Endothelial cell of umbilical vein (primary cell): Measurements from ENCODE around the gene HTR3B. TPM values are rescaled to one million over a fixed set of nuclear protein-coding genes. Genes with fewer than 3 reads are reported as not detected.

Experiments
- BruUV-seq: library from RNA; stranded (reverse); fragments of 400-500 nt; replicated peaks from 2 replicates; lab custom pipeline; 2021; lab: Mats Ljungman, UMichigan
- CTCF ChIA-PET: fragments of 300-600, 350-600 bp; sonication (Branson Sonifier 250); formaldehyde crosslinking; loops from one replicate; lab custom pipeline; 2021; ENCODE audit warnings: antibody characterized with exemption, inconsistent platforms; lab: Charles Lee
- POLR2A ChIA-PET: fragments of 300-600, 350-600 bp; sonication (Branson Sonifier 250); formaldehyde crosslinking; loops from one replicate; lab custom pipeline; 2021; ENCODE audit warnings: antibody characterized with exemption, inconsistent platforms; lab: Charles Lee
- DNase-seq: peaks from one replicate; pipeline ENCODE4 v3.0.0-alpha.2; 2011; ENCODE audit warnings: low read depth, low spot score
- FAIRE-seq: peaks from 2 replicates; lab custom pipeline; 2011; peaks lifted over from hg19 to GRCh38; lab: Jason Lieb, UNC
- H2AFZ ChIP-seq: 2 replicates; pipeline ENCODE4 v1.6.0; 2012; ENCODE audit warnings: low read depth, low read length, control low read depth, inconsistent platforms
- H3K27ac ChIP-seq: 2 replicates; pipeline ENCODE4 v1.5.1; 2011; ENCODE audit warnings: low read depth, mild to moderate bottlenecking, control low read depth, low read length, moderate library complexity; ENCODE audit not compliant: insufficient read depth
- H3K27me3 ChIP-seq, 2 experiments: 2 replicates each; pipeline versions ENCODE4 v1.6.0 to v1.6.1; 2011; ENCODE audit warnings: low read length in 2 of 2, mixed read lengths in 1 of 2; ENCODE audit not compliant: control insufficient read depth in 2 of 2, insufficient read depth in 2 of 2
- H3K36me3 ChIP-seq, 2 experiments: 2 replicates in 1 of 2; 3 replicates in 1 of 2; pipeline ENCODE4 v1.5.1; 2011; ENCODE audit warnings: low read length in 2 of 2, mild to moderate bottlenecking in 1 of 2, moderate library complexity in 1 of 2; ENCODE audit not compliant: control insufficient read depth in 2 of 2, insufficient read depth in 2 of 2; ENCODE audit errors: extremely low read depth in 1 of 2
- H3K4me1 ChIP-seq: 3 replicates; pipeline ENCODE4 v1.5.1; 2011; ENCODE audit warnings: mild to moderate bottlenecking, low read length; ENCODE audit not compliant: control insufficient read depth, insufficient read depth; ENCODE audit errors: extremely low read depth
- H3K4me2 ChIP-seq: 2 replicates; pipeline ENCODE4 v1.6.1; 2011; ENCODE audit warnings: low read length, control low read depth, mixed read lengths; ENCODE audit not compliant: insufficient read depth
- H3K4me3 ChIP-seq, 3 experiments: fragments of 200-600 bp in 1 of 3; sonication (generic), shearing (Covaris generic) in 1 of 3; replicated peaks in 1 of 3; 2 replicates each; pipeline ENCODE4 v1.5.1; 2011 to 2016; ENCODE audit warnings: control low read depth in 3 of 3, low read length in 3 of 3, mild to moderate bottlenecking in 2 of 3, inconsistent platforms in 1 of 3, low read depth in 1 of 3, moderate library complexity in 1 of 3; ENCODE audit not compliant: insufficient read depth in 1 of 3
- H3K79me2 ChIP-seq: 2 replicates; pipeline ENCODE4 v1.6.0; 2012; ENCODE audit warnings: low read length, inconsistent platforms; ENCODE audit not compliant: control insufficient read depth, insufficient read depth
- H3K9ac ChIP-seq: replicated peaks from 2 replicates; pipeline ENCODE3; 2011; ENCODE audit warnings: low read length, control low read depth; ENCODE audit not compliant: insufficient read depth; ENCODE audit errors: extremely low read depth
- H3K9me1 ChIP-seq: replicated peaks from 3 replicates; pipeline ENCODE4 v1.6.0; 2011; ENCODE audit warnings: mild to moderate bottlenecking, low read length; ENCODE audit not compliant: control insufficient read depth, insufficient read depth; ENCODE audit errors: extremely low read depth
- H3K9me3 ChIP-seq: replicated peaks from 2 replicates; pipeline ENCODE4 v1.5.1; 2012; ENCODE audit warnings: low read length, inconsistent platforms; ENCODE audit not compliant: control insufficient read depth, insufficient read depth
- H4K20me1 ChIP-seq: replicated peaks from 2 replicates; pipeline ENCODE3; 2011; ENCODE audit warnings: mild to moderate bottlenecking, low read length; ENCODE audit not compliant: control insufficient read depth, insufficient read depth; ENCODE audit errors: extremely low read depth
- EZH2 ChIP-seq: IDR thresholded peaks from 2 replicates; pipeline ENCODE4 v1.6.1; 2012; ENCODE audit warnings: borderline replicate concordance, low read depth, mild to moderate bottlenecking, moderate library complexity, low read length, inconsistent platforms; ENCODE audit not compliant: severe bottlenecking
- FOS ChIP-seq: IDR thresholded peaks from 2 replicates; pipeline ENCODE4 v1.6.1; 2011; ENCODE audit warnings: mild to moderate bottlenecking, low read length, moderate library complexity, borderline replicate concordance; ENCODE audit not compliant: insufficient read depth
- GATA2 ChIP-seq: IDR thresholded peaks from 2 replicates; pipeline ENCODE4 v1.7.0; 2011; ENCODE audit warnings: low read depth, mild to moderate bottlenecking, moderate library complexity, mixed read lengths, low read length; ENCODE audit not compliant: insufficient read length, insufficient read depth
- JUN ChIP-seq: IDR thresholded peaks from 2 replicates; pipeline ENCODE4 v1.6.1; 2011; ENCODE audit warnings: borderline replicate concordance, low read depth; ENCODE audit not compliant: insufficient read length, insufficient read depth
- MYC ChIP-seq: IDR thresholded peaks from one replicate; pipeline ENCODE4 v1.6.1; 2011; ENCODE audit warnings: mild to moderate bottlenecking, low read depth, low read length
- POLR2A ChIP-seq: IDR thresholded peaks from 2 replicates; pipeline ENCODE4 v1.6.1; 2012; ENCODE audit warnings: low read depth, mild to moderate bottlenecking, control low read depth, low read length
- POLR2AphosphoS5 ChIP-seq: IDR thresholded peaks from 2 replicates; pipeline ENCODE4 v1.6.1; 2012; ENCODE audit warnings: low read depth, mild to moderate bottlenecking, control low read depth, low read length, moderate library complexity; ENCODE audit not compliant: insufficient read depth
- dilution Hi-C: fragments of 300-500 bp; cut with MboI; formaldehyde crosslinking; loops from one replicate; pipeline ENCODE4 v1.15.0; 2019; ENCODE audit warnings: low sequenced_read_pairs; ENCODE audit not compliant: extremely low pct_ligation_motif_present
- intact Hi-C: fragments of 100-400 bp; cut with micrococcal nuclease; formaldehyde crosslinking; loops from one replicate; pipeline ENCODE4 v1.10.0; 2022
- polyA plus RNA-seq, 4 experiments: library from polyadenylated mRNA; depleted of rRNA in 3 of 4; stranded (reverse) in 3 of 4; unstranded in 1 of 4; fragments of >200 nt; gene quantifications; 2 replicates each; pipeline versions ENCODE4 v1.2.1 to v1.2.3, GENCODE V29; 2011 to 2012; ENCODE audit warnings: missing spikeins in 1 of 4
- total RNA-seq: library from RNA; stranded (reverse); gene quantifications from 2 replicates; pipeline ENCODE4 v1.2.3, GENCODE V29; 2021
- TF ChIP-seq, protein P1 (sequence below), 2 donors: IDR thresholded peaks; 1 replicate in 1 of 2; 2 replicates in 1 of 2; pipeline ENCODE4 v1.5.1; 2011; ENCODE audit warnings: low read length in 2 of 2, mild to moderate bottlenecking in 2 of 2, moderate library complexity in 2 of 2, control low read depth in 1 of 2, inconsistent platforms in 1 of 2, low read depth in 1 of 2; ENCODE audit not compliant: insufficient read depth in 1 of 2; ENCODE audit errors: extremely low read depth in 1 of 2
- TF ChIP-seq, protein P2 (sequence below): IDR thresholded peaks from 2 replicates; pipeline ENCODE4 v1.6.1; 2011; ENCODE audit not compliant: insufficient read depth, insufficient read length

Gene HTR3B
- total and polyA plus RNA-seq, 2 donors (not counting 3 experiments of a cell fraction or from before 2014, with no cell fraction given), result not detected

DNA sequence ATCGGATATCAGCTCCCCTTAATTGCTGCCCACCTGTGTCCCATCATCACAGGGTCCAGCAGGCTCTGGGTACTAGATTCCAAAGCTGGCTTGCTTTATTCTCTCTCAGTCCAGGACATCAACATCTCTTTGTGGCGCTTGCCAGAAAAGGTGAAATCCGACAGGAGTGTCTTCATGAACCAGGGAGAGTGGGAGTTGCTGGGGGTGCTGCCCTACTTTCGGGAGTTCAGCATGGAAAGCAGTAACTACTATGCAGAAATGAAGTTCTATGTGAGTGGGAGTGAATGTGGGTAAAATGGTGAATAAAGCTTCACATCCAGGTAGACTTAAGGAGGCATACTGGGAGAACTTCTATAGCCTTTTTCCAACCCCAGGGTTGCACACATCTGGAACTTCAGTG, 81.3 kb downstream of the HTR3B start:
- H3K4me3 ChIP-seq, result no peak overlapping the region
- intact Hi-C loops (no loop called here), dilution Hi-C loops (no loop called here)
- H3K27ac ChIP-seq, result no peak overlapping the region
- DNase-seq, result no peak
- H3K79me2 ChIP-seq, result no peaks in the 10 kb centered on the region
- no peak overlapping the region for H3K4me2 ChIP-seq
- H3K36me3 ChIP-seq, result no peaks in the 10 kb centered on the region
- ChIA-PET CTCF (interaction anchor here (19.6 kb wide), 1 partner anchor 275 kb away, joined by 539 read pairs; no protein-coding TSS in a partner anchor), POLR2A (no interaction called here)
- FAIRE-seq, result no peak
- no peaks in the 10 kb centered on the region for H3K4me1 ChIP-seq
- no peak overlapping the region for H2AFZ ChIP-seq
- TF ChIP-seq, protein P1, sequence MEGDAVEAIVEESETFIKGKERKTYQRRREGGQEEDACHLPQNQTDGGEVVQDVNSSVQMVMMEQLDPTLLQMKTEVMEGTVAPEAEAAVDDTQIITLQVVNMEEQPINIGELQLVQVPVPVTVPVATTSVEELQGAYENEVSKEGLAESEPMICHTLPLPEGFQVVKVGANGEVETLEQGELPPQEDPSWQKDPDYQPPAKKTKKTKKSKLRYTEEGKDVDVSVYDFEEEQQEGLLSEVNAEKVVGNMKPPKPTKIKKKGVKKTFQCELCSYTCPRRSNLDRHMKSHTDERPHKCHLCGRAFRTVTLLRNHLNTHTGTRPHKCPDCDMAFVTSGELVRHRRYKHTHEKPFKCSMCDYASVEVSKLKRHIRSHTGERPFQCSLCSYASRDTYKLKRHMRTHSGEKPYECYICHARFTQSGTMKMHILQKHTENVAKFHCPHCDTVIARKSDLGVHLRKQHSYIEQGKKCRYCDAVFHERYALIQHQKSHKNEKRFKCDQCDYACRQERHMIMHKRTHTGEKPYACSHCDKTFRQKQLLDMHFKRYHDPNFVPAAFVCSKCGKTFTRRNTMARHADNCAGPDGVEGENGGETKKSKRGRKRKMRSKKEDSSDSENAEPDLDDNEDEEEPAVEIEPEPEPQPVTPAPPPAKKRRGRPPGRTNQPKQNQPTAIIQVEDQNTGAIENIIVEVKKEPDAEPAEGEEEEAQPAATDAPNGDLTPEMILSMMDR (IDR thresholded peaks at IDR 0.05; ENCODE audit: extremely low read depth in 1 of 2, insufficient read depth in 1 of 2, low read depth in 1 of 2, low read length in 2 of 2), result no peak
- no peak for TF ChIP-seq GATA2
- no peak for TF ChIP-seq MYC
- TF ChIP-seq JUN, result no peak
- TF ChIP-seq EZH2, result no peak
- TF ChIP-seq FOS, result no peak
- TF ChIP-seq POLR2AphosphoS5, result no peak
- TF ChIP-seq POLR2A, result no peak
- TF ChIP-seq, protein P2, sequence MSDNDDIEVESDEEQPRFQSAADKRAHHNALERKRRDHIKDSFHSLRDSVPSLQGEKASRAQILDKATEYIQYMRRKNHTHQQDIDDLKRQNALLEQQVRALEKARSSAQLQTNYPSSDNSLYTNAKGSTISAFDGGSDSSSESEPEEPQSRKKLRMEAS, result no peak
- no TSS peak for BruUV-seq
- no peaks in the 10 kb centered on the region for H3K9me1 ChIP-seq
- H3K9me3 ChIP-seq, result no peaks in the 10 kb centered on the region
- no peaks in the 10 kb centered on the region for H4K20me1 ChIP-seq
- no peaks in the 10 kb centered on the region for H3K27me3 ChIP-seq
- H3K9ac ChIP-seq, result no peak overlapping the region
